Liver (tissue), 9 donors: ENCODE results near the gene CABLES1. TPM values are rescaled to one million over a fixed set of nuclear protein-coding genes. Genes with fewer than 3 reads are reported as not detected.

Experiments
- DNase-seq: peaks from one replicate; pipeline ENCODE4 v3.0.0-alpha.2; 2017; ENCODE audit warnings: low spot score
- H3K27ac ChIP-seq, 2 donors: one replicate each; pipeline ENCODE4 v1.7.0; 2013; ENCODE audit warnings: inconsistent platforms in 2 of 2, low read length in 2 of 2, control low read depth in 1 of 2, low read depth in 1 of 2, mild to moderate bottlenecking in 1 of 2
- H3K27me3 ChIP-seq, 4 donors: one replicate each; pipeline versions ENCODE4 v1.6.1 to v1.7.0; 2013; ENCODE audit warnings: low read length in 3 of 4, inconsistent platforms in 1 of 4, mild to moderate bottlenecking in 1 of 4, moderate library complexity in 1 of 4; ENCODE audit not compliant: control insufficient read depth in 4 of 4, insufficient read depth in 4 of 4
- H3K36me3 ChIP-seq, 4 donors: one replicate each; pipeline versions ENCODE4 v1.6.1 to v1.7.0; 2013; ENCODE audit warnings: low read length in 3 of 4, mild to moderate bottlenecking in 3 of 4, low read depth in 1 of 4, moderate library complexity in 1 of 4; ENCODE audit not compliant: control insufficient read depth in 4 of 4, insufficient read depth in 3 of 4
- H3K4me1 ChIP-seq, 4 donors: one replicate each; pipeline versions ENCODE4 v1.6.1 to v1.7.0; 2013; ENCODE audit warnings: low read length in 3 of 4, mild to moderate bottlenecking in 3 of 4, moderate library complexity in 1 of 4; ENCODE audit not compliant: control insufficient read depth in 4 of 4, insufficient read depth in 4 of 4
- H3K4me3 ChIP-seq, 3 donors: one replicate each; pipeline versions ENCODE4 v1.6.1 to v1.7.0; 2013; ENCODE audit warnings: low read length in 3 of 3, control low read depth in 1 of 3, low read depth in 1 of 3, mild to moderate bottlenecking in 1 of 3
- H3K9ac ChIP-seq, 2 donors: one replicate each; pipeline ENCODE4 v1.7.0; 2013; ENCODE audit warnings: low read length in 2 of 2, mild to moderate bottlenecking in 2 of 2, moderate library complexity in 2 of 2, control low read depth in 1 of 2, low read depth in 1 of 2
- H3K9me3 ChIP-seq, 4 donors: one replicate each; pipeline versions ENCODE4 v1.6.1 to v1.7.0; 2013; ENCODE audit warnings: low read length in 3 of 4; ENCODE audit not compliant: control insufficient read depth in 4 of 4
- EGR1 ChIP-seq, 2 donors: IDR thresholded peaks; 2 replicates each; pipeline ENCODE4 v1.6.1; 2016 to 2018; ENCODE audit warnings: antibody characterized with exemption in 2 of 2, low read depth in 2 of 2
- FOXA1 ChIP-seq: IDR thresholded peaks from 2 replicates; pipeline ENCODE4 v1.6.1; 2016; ENCODE audit warnings: antibody characterized with exemption
- FOXA2 ChIP-seq: IDR thresholded peaks from 2 replicates; pipeline ENCODE4 v1.6.1; 2016; ENCODE audit warnings: antibody characterized with exemption
- GABPA ChIP-seq, 2 donors: IDR thresholded peaks in 1 of 2; conservative IDR thresholded peaks in 1 of 2; 2 replicates each; pipeline ENCODE4 v1.6.1; 2016; ENCODE audit warnings: antibody characterized with exemption in 2 of 2, mild to moderate bottlenecking in 1 of 2, moderate library complexity in 1 of 2
- HNF4A ChIP-seq, 2 donors: conservative IDR thresholded peaks; 2 replicates each; pipeline ENCODE4 v1.6.1; 2016; ENCODE audit warnings: antibody characterized with exemption in 2 of 2, mild to moderate bottlenecking in 2 of 2
- HNF4G ChIP-seq: IDR thresholded peaks from 2 replicates; pipeline ENCODE4 v1.6.1; 2016; ENCODE audit warnings: antibody characterized with exemption
- JUND ChIP-seq, 2 donors: IDR thresholded peaks; 2 replicates each; pipeline ENCODE4 v1.6.1; 2016; ENCODE audit warnings: antibody characterized with exemption in 2 of 2
- NR2F2 ChIP-seq: IDR thresholded peaks from 2 replicates; pipeline ENCODE4 v1.6.1; 2016; ENCODE audit warnings: antibody characterized with exemption
- RAD21 ChIP-seq, 2 donors: IDR thresholded peaks; 2 replicates each; pipeline ENCODE4 v1.6.1; 2016; ENCODE audit warnings: antibody characterized with exemption in 2 of 2, mild to moderate bottlenecking in 2 of 2
- RXRA ChIP-seq, 2 donors: IDR thresholded peaks; 2 replicates each; pipeline ENCODE4 v1.6.1; 2017 to 2018; ENCODE audit warnings: antibody characterized with exemption in 2 of 2, mild to moderate bottlenecking in 1 of 2
- SP1 ChIP-seq: IDR thresholded peaks from 2 replicates; pipeline ENCODE4 v1.6.1; 2018; ENCODE audit warnings: antibody characterized with exemption, mild to moderate bottlenecking
- YY1 ChIP-seq: IDR thresholded peaks from 2 replicates; pipeline ENCODE4 v1.6.1; 2016; ENCODE audit warnings: antibody characterized with exemption, mild to moderate bottlenecking
- whole genome bisulfite sequencing: extraction: QIAGEN DNeasy Blood & Tissue Kit; methylation state at CpG from one replicate; pipeline ENCODE4 v1.1.7; 2013; 5-methylcytosine and 5-hydroxymethylcytosine counted together
- polyA plus RNA-seq, 2 donors: library from polyadenylated mRNA; stranded (reverse) in 1 of 2; unstranded in 1 of 2; fragments of 200-250 nt in 1 of 2; fragments of >200 nt in 1 of 2; fragmentation: Nextera tagmentation in 1 of 2; extraction: Ambion mirVana in 1 of 2; gene quantifications; one replicate each; pipeline versions ENCODE4 v1.2.1 to v1.2.3, GENCODE V29; 2013 to 2015
- total RNA-seq, 2 donors: library from RNA; depleted of rRNA; stranded (reverse); fragments of >200 nt; gene quantifications; one replicate each; pipeline ENCODE4 v1.2.3, GENCODE V29; 2014
- TF ChIP-seq, protein P1 (sequence below): IDR thresholded peaks from 2 replicates; pipeline ENCODE4 v1.6.1; 2016; ENCODE audit warnings: antibody characterized with exemption
- TF ChIP-seq, protein P2 (sequence below): IDR thresholded peaks from 2 replicates; pipeline ENCODE4 v1.6.1; 2016; ENCODE audit warnings: antibody characterized with exemption
- TF ChIP-seq, protein P3 (sequence below): IDR thresholded peaks from 2 replicates; pipeline ENCODE4 v1.6.1; 2016; ENCODE audit warnings: antibody characterized with exemption
- TF ChIP-seq, protein P4 (sequence below): IDR thresholded peaks from 2 replicates; pipeline ENCODE4 v1.6.1; 2016; ENCODE audit warnings: antibody characterized with exemption, mild to moderate bottlenecking
- donor health status: healthy.
- donor health status: healthy.
- donor health status: healthy.
- donor health status: healthy.
- donor health status: healthy.

The CABLES1 gene
- total and polyA plus RNA-seq, 4 donors: 3.3 to 8.9 (median 4.5) TPM

DNA sequence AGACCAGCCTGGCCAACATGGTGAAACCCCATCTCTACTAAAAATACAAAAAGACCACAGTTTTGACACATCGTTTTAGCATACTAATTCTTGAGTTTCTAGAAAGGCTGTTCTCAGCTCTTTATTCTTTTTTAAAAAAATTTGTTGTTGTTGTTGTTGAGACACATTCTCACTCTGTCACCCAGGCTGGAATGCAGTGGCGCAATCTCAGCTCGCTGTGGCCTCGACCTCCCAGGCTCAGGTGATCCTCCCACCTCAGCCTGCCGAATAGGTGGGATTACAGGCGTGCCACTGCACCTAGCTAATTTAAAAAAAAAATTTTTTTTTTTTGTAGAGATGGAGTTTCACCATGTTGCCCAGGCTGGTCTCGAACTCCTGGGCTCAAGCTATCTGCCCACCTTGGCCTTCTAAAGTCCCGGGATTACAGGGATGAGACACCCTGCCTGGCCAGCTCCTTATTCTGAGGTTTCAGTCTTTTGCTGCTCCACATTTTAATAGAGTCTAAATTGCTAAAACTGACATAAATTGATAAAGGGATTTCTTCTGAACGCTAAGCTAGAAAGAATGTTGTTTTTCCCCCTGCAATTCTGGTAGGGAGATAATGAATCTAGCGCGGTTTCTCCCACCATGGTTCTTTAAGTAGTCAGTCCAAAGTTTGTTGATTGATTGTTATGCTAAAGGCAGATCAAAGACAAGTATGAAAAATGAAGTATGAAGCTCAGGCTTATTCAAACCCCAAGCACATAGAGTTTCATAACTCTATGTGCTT, 32.6 kb upstream of the CABLES1 start:
- Histone ChIP-seq H3K27ac (no peak overlapping the region), H3K9me3 (no peaks in the 10 kb centered on the region), H3K4me3 (no peak overlapping the region), H3K27me3 (no peaks in the 10 kb centered on the region), H3K36me3 (no peaks in the 10 kb centered on the region), H3K9ac (no peak overlapping the region), H3K4me1 (no peaks in the 10 kb centered on the region)
- TF ChIP-seq RAD21 (IDR thresholded peaks at IDR 0.05) (no peak), JUND (IDR thresholded peaks at IDR 0.05) (no peak), YY1 (no peak), HNF4A (conservative IDR thresholded peaks at IDR 0.05) (no peak)
- DNase-seq: no peak
- WGBS: 84% methylated on average over 11 of the region's 11 CpGs

DNA sequence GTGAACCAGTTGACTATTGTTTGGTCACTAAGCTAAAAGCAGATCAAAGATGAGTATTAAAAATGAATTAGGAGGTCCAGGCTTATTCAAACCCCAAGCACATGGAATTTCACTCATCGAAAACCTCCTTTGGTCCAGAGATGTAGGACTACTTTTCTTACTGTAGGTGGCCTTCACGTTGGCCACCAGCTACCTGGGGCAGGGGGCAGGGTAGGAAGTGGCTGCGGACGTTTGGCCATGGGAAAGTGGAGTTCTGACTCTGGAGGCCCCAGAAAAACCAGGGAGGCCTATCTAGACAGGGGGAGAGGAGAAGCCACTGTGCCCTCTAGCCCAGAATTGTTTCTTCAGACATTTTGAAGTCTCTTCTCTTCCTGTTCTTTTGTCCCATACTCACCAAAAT, 31.8 kb upstream of the CABLES1 start:
- Histone ChIP-seq H3K4me1 (no peaks in the 10 kb centered on the region), H3K4me3 (no peak overlapping the region), H3K9me3 (no peaks in the 10 kb centered on the region), H3K9ac (no peak overlapping the region), H3K27ac (no peak overlapping the region), H3K27me3 (no peaks in the 10 kb centered on the region), H3K36me3 (no peaks in the 10 kb centered on the region)
- no peak for DNase-seq
- TF ChIP-seq, protein P1, sequence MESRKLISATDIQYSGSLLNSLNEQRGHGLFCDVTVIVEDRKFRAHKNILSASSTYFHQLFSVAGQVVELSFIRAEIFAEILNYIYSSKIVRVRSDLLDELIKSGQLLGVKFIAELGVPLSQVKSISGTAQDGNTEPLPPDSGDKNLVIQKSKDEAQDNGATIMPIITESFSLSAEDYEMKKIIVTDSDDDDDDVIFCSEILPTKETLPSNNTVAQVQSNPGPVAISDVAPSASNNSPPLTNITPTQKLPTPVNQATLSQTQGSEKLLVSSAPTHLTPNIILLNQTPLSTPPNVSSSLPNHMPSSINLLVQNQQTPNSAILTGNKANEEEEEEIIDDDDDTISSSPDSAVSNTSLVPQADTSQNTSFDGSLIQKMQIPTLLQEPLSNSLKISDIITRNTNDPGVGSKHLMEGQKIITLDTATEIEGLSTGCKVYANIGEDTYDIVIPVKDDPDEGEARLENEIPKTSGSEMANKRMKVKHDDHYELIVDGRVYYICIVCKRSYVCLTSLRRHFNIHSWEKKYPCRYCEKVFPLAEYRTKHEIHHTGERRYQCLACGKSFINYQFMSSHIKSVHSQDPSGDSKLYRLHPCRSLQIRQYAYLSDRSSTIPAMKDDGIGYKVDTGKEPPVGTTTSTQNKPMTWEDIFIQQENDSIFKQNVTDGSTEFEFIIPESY: no peak
- TF ChIP-seq JUND (IDR thresholded peaks at IDR 0.05) (no peak), EGR1 (IDR thresholded peaks at IDR 0.05; ENCODE audit: low read depth in 2 of 2) (no peak), YY1 (no peak), FOXA1 (no peak), HNF4A (conservative IDR thresholded peaks at IDR 0.05) (no peak), SP1 (no peak), RXRA (IDR thresholded peaks at IDR 0.05) (no peak), RAD21 (IDR thresholded peaks at IDR 0.05) (no peak), NR2F2 (no peak), HNF4G (no peak), FOXA2 (no peak), GABPA (IDR thresholded peaks at IDR 0.05 in 1 of 2, conservative IDR thresholded peaks at IDR 0.05 in 1 of 2) (no peak)
- TF ChIP-seq, protein P2, sequence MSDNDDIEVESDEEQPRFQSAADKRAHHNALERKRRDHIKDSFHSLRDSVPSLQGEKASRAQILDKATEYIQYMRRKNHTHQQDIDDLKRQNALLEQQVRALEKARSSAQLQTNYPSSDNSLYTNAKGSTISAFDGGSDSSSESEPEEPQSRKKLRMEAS: no peak
- TF ChIP-seq, protein P3, sequence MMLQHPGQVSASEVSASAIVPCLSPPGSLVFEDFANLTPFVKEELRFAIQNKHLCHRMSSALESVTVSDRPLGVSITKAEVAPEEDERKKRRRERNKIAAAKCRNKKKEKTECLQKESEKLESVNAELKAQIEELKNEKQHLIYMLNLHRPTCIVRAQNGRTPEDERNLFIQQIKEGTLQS: no peak
- TF ChIP-seq, protein P4, sequence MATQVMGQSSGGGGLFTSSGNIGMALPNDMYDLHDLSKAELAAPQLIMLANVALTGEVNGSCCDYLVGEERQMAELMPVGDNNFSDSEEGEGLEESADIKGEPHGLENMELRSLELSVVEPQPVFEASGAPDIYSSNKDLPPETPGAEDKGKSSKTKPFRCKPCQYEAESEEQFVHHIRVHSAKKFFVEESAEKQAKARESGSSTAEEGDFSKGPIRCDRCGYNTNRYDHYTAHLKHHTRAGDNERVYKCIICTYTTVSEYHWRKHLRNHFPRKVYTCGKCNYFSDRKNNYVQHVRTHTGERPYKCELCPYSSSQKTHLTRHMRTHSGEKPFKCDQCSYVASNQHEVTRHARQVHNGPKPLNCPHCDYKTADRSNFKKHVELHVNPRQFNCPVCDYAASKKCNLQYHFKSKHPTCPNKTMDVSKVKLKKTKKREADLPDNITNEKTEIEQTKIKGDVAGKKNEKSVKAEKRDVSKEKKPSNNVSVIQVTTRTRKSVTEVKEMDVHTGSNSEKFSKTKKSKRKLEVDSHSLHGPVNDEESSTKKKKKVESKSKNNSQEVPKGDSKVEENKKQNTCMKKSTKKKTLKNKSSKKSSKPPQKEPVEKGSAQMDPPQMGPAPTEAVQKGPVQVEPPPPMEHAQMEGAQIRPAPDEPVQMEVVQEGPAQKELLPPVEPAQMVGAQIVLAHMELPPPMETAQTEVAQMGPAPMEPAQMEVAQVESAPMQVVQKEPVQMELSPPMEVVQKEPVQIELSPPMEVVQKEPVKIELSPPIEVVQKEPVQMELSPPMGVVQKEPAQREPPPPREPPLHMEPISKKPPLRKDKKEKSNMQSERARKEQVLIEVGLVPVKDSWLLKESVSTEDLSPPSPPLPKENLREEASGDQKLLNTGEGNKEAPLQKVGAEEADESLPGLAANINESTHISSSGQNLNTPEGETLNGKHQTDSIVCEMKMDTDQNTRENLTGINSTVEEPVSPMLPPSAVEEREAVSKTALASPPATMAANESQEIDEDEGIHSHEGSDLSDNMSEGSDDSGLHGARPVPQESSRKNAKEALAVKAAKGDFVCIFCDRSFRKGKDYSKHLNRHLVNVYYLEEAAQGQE: no peak
- WGBS: 93% methylated on average over 4 of the region's 4 CpGs
